Activated CD4-positive, alpha-beta memory T cell treated with anti-CD3 and anti-CD28 coated beads, Interleukin-2, amount 10 ng/mL, durations not matched to agents 7 days and 5 days (primary cell): ENCODE results near the gene GPC2. TPM values are rescaled to one million over a fixed set of nuclear protein-coding genes. Genes with fewer than 3 reads are reported as not detected.
A peak's percentile ranks its signal among the peaks of the same experiment; 100 is the strongest.
"Not testable (repeated sequence)": the region's sequence is repeated elsewhere in the genome, so short reads cannot be mapped to it uniquely, and the experiment has no call there.

Experiments used
- CTCF ChIA-PET: fragments of 350-600 bp; sonication (Branson Sonifier 250); formaldehyde crosslinking; loops from one replicate; lab custom pipeline; 2021; ENCODE audit warnings: antibody characterized with exemption, inconsistent platforms; lab: Charles Lee
- POLR2A ChIA-PET: fragments of 350-600 bp; sonication (Branson Sonifier 250); formaldehyde crosslinking; loops from one replicate; lab custom pipeline; 2021; ENCODE audit warnings: antibody characterized with exemption; lab: Charles Lee
- DNase-seq: peaks from one replicate; pipeline ENCODE4 v3.0.0-alpha.2; 2020
- H3K27ac Mint-ChIP-seq: one replicate; pipeline ENCODE4 v1.8.0; 2021; ENCODE audit warnings: mild to moderate bottlenecking, mixed read lengths
- H3K27me3 Mint-ChIP-seq: one replicate; pipeline ENCODE4 v1.8.0; 2021; ENCODE audit warnings: mixed read lengths
- H3K36me3 Mint-ChIP-seq: one replicate; pipeline ENCODE4 v1.8.0; 2021; ENCODE audit warnings: low read depth, mixed read lengths
- H3K4me1 Mint-ChIP-seq: one replicate; pipeline ENCODE4 v1.8.0; 2021; ENCODE audit warnings: mixed read lengths
- H3K4me3 Mint-ChIP-seq: one replicate; pipeline ENCODE4 v1.8.0; 2021; ENCODE audit warnings: mild to moderate bottlenecking, mixed read lengths
- H3K9me3 Mint-ChIP-seq: one replicate; pipeline ENCODE4 v1.8.0; 2021; ENCODE audit warnings: mixed read lengths
- total RNA-seq, 2 experiments: library from RNA; stranded (reverse); gene quantifications; one replicate each; pipeline ENCODE4 v1.2.3, GENCODE V29; 2021

The GPC2 gene
- total RNA-seq, 2 experiments from 2014 or later, result 3.8 to 4.8 TPM

- Mint-ChIP-seq H3K27ac (peak overlapping the region; percentile 95), H3K4me1 (peaks cover 54% of the 10 kb centered on the region), H3K36me3 (peaks cover 37% of the 10 kb centered on the region), H3K4me3 (peak overlapping the region; percentile 81)
- ChIA-PET POLR2A (interaction anchor here (0.7 to 6.5 kb wide), 10 partner anchors 8 to 488 kb away, joined by 3 to 35 read pairs (median 5); partner anchors contain the start of genes LAMTOR4, MEPCE, POP7 and ZCWPW1), CTCF (interaction anchor here (0.6 to 4.4 kb wide), 22 partner anchors 8 to 210 kb away, joined by 3 to 64 read pairs (median 4); partner anchors contain the start of genes AP4M1, GPC2, LAMTOR4 and MBLAC1)
- H3K9me3 Mint-ChIP-seq, H3K27me3 Mint-ChIP-seq: not testable (repeated sequence)
- peak; percentile 86 for DNase-seq
These were observed 40.8 kb upstream of the GPC2 start for GRCh38 chr7:100217934-100218333.

- ChIA-PET CTCF (interaction anchor here (0.7 to 4.4 kb wide), 3 partner anchors 38 to 762 kb away, joined by 3 to 64 read pairs (median 14); partner anchors contain the start of genes GPC2 and STAG3), POLR2A (no interaction called here)
- Mint-ChIP-seq H3K27me3 (no peaks in the 10 kb centered on the region), H3K4me3 (no peak overlapping the region), H3K9me3 (no peaks in the 10 kb centered on the region), H3K4me1 (peaks cover 50% of the 10 kb centered on the region), H3K27ac (no peak overlapping the region), H3K36me3 (peaks cover 22% of the 10 kb centered on the region)
- no peak for DNase-seq
These were observed 38.7 kb upstream of the GPC2 start for GRCh38 chr7:100215895-100216294.

- Mint-ChIP-seq H3K4me1 (peaks cover 62% of the 10 kb centered on the region), H3K36me3 (peaks cover 14% of the 10 kb centered on the region), H3K27ac (peak overlapping the region; percentile 15)
- POLR2A ChIA-PET, H3K4me3 Mint-ChIP-seq, DNase-seq, H3K27me3 Mint-ChIP-seq, H3K9me3 Mint-ChIP-seq: not testable (repeated sequence)
- CTCF ChIA-PET, result interaction anchor here (1.2 to 4.4 kb wide), 2 partner anchors 12 to 82 kb away, joined by 3 to 64 read pairs; no protein-coding TSS in a partner anchor
These were observed 37.2 kb upstream of the GPC2 start for GRCh38 chr7:100214356-100214755.

- CTCF ChIA-PET, result interaction anchor here (1.2 kb wide), 1 partner anchor 11 kb away, joined by 3 read pairs; no protein-coding TSS in a partner anchor
- DNase-seq, result no peak
- H3K4me1 Mint-ChIP-seq, result peaks cover 62% of the 10 kb centered on the region
- H3K27me3 Mint-ChIP-seq, result no peaks in the 10 kb centered on the region
- H3K9me3 Mint-ChIP-seq, result no peaks in the 10 kb centered on the region
- H3K4me3 Mint-ChIP-seq, result no peak overlapping the region
- no peak overlapping the region for H3K27ac Mint-ChIP-seq
- POLR2A ChIA-PET, result no interaction called here
- peaks cover 14% of the 10 kb centered on the region for H3K36me3 Mint-ChIP-seq
These were observed 36.5 kb upstream of the GPC2 start for GRCh38 chr7:100213672-100214071.

GRCh38 chr7:100212631-100213286 lies 35.6 kb upstream of the GPC2 start:
- Mint-ChIP-seq H3K27ac (no peak overlapping the region), H3K4me1 (peaks cover 66% of the 10 kb centered on the region), H3K36me3 (peaks cover 14% of the 10 kb centered on the region), H3K4me3 (no peak overlapping the region), H3K9me3 (no peaks in the 10 kb centered on the region), H3K27me3 (no peaks in the 10 kb centered on the region)
- no peak for DNase-seq
- ChIA-PET POLR2A (no interaction called here), CTCF (interaction anchor here (1.2 kb wide), 1 partner anchor 10 kb away, joined by 4 read pairs; no protein-coding TSS in a partner anchor)

- no peaks in the 10 kb centered on the region for H3K27me3 Mint-ChIP-seq
- DNase-seq, result peak; percentile 45
- peaks cover 55% of the 10 kb centered on the region for H3K4me1 Mint-ChIP-seq
- no peaks in the 10 kb centered on the region for H3K9me3 Mint-ChIP-seq
- H3K4me3 Mint-ChIP-seq, result peak overlapping the region; percentile 12
- H3K27ac Mint-ChIP-seq, result peak overlapping the region; percentile 57
- peaks cover 18% of the 10 kb centered on the region for H3K36me3 Mint-ChIP-seq
- CTCF ChIA-PET, result interaction anchor here (1.2 to 4.4 kb wide), 5 partner anchors 9 to 81 kb away, joined by 3 to 31 read pairs (median 5); partner anchors contain the start of gene PVRIG
- POLR2A ChIA-PET, result interaction anchor here (1.2 to 4.4 kb wide), 6 partner anchors 9 to 217 kb away, joined by 4 to 35 read pairs (median 4); partner anchors contain the start of genes AP4M1, GPC2, MCM7 and PVRIG
These were observed 34.2 kb upstream of the GPC2 start for GRCh38 chr7:100211342-100211780.

- POLR2A ChIA-PET, result interaction anchor here (1.2 to 4.4 kb wide), 7 partner anchors 9 to 217 kb away, joined by 4 to 35 read pairs (median 5); partner anchors contain the start of genes AP4M1, GPC2, MCM7 and PVRIG
- Mint-ChIP-seq H3K27me3 (no peaks in the 10 kb centered on the region), H3K4me1 (peaks cover 53% of the 10 kb centered on the region), H3K36me3 (peaks cover 18% of the 10 kb centered on the region), H3K9me3 (no peaks in the 10 kb centered on the region), H3K27ac (no peak overlapping the region), H3K4me3 (no peak overlapping the region)
- CTCF ChIA-PET, result interaction anchor here (1.2 to 4.4 kb wide), 5 partner anchors 9 to 80 kb away, joined by 3 to 31 read pairs (median 5); partner anchors contain the start of gene PVRIG
- no peak for DNase-seq
These were observed 33.6 kb upstream of the GPC2 start for GRCh38 chr7:100210805-100211204.

GRCh38 chr7:100209493-100209892 lies 32.3 kb upstream of the GPC2 start:
- ChIA-PET CTCF (interaction anchor here (0.8 to 4.4 kb wide), 8 partner anchors 9 to 79 kb away, joined by 3 to 31 read pairs (median 4); partner anchors contain the start of gene LAMTOR4), POLR2A (interaction anchor here (1.0 to 4.4 kb wide), 7 partner anchors 10 to 221 kb away, joined by 3 to 35 read pairs (median 6); partner anchors contain the start of gene PVRIG)
- DNase-seq, result no peak
- Mint-ChIP-seq H3K4me3 (no peak overlapping the region), H3K9me3 (no peaks in the 10 kb centered on the region), H3K27me3 (no peaks in the 10 kb centered on the region), H3K27ac (peak overlapping the region; percentile 9), H3K36me3 (peaks cover 18% of the 10 kb centered on the region), H3K4me1 (peaks cover 46% of the 10 kb centered on the region)

- peak; percentile 72 for DNase-seq
- H3K27me3 Mint-ChIP-seq, result no peaks in the 10 kb centered on the region
- H3K9me3 Mint-ChIP-seq, result no peaks in the 10 kb centered on the region
- peaks cover 18% of the 10 kb centered on the region for H3K36me3 Mint-ChIP-seq
- POLR2A ChIA-PET, result interaction anchor here (0.7 to 4.4 kb wide), 8 partner anchors 9 to 221 kb away, joined by 3 to 35 read pairs (median 5); partner anchors contain the start of gene PVRIG
- H3K4me1 Mint-ChIP-seq, result peaks cover 44% of the 10 kb centered on the region
- H3K27ac Mint-ChIP-seq, result peak overlapping the region; percentile 68
- CTCF ChIA-PET, result interaction anchor here (0.8 to 4.4 kb wide), 10 partner anchors 9 to 199 kb away, joined by 3 to 31 read pairs (median 4); partner anchors contain the start of gene LAMTOR4
- H3K4me3 Mint-ChIP-seq, result peak overlapping the region; percentile 40
These were observed 31.8 kb upstream of the GPC2 start for GRCh38 chr7:100208911-100209408.

- peaks cover 10% of the 10 kb centered on the region for H3K36me3 Mint-ChIP-seq
- no peak overlapping the region for H3K27ac Mint-ChIP-seq
- no peak overlapping the region for H3K4me3 Mint-ChIP-seq
- ChIA-PET CTCF (interaction anchor here (1.1 kb wide), 1 partner anchor 13 kb away, joined by 3 read pairs; no protein-coding TSS in a partner anchor), POLR2A (no interaction called here)
- H3K27me3 Mint-ChIP-seq, result peaks cover 2% of the 10 kb centered on the region
- H3K9me3 Mint-ChIP-seq, result no peaks in the 10 kb centered on the region
- DNase-seq, result no peak
- H3K4me1 Mint-ChIP-seq, result peaks cover 18% of the 10 kb centered on the region
These were observed 27.3 kb upstream of the GPC2 start for GRCh38 chr7:100204454-100204853.

- Mint-ChIP-seq H3K27me3 (peaks cover 9% of the 10 kb centered on the region), H3K27ac (no peak overlapping the region), H3K4me3 (no peak overlapping the region), H3K36me3 (peaks cover 2% of the 10 kb centered on the region), H3K4me1 (peaks cover 5% of the 10 kb centered on the region), H3K9me3 (no peaks in the 10 kb centered on the region)
- POLR2A ChIA-PET, result interaction anchor here (2.6 kb wide), 1 partner anchor 9 kb away, joined by 10 read pairs; no protein-coding TSS in a partner anchor
- no peak for DNase-seq
- CTCF ChIA-PET, result interaction anchor here (0.9 to 1.2 kb wide), 2 partner anchors 10 to 96 kb away, joined by 3 to 4 read pairs; no protein-coding TSS in a partner anchor
These were observed 23.5 kb upstream of the GPC2 start for GRCh38 chr7:100200693-100201092.

GRCh38 chr7:100198266-100198665 lies 21.1 kb upstream of the GPC2 start:
- H3K4me1 Mint-ChIP-seq, result peaks cover 1% of the 10 kb centered on the region
- no peaks in the 10 kb centered on the region for H3K9me3 Mint-ChIP-seq
- DNase-seq, result no peak
- H3K4me3 Mint-ChIP-seq, result no peak overlapping the region
- peaks cover 9% of the 10 kb centered on the region for H3K27me3 Mint-ChIP-seq
- no peak overlapping the region for H3K27ac Mint-ChIP-seq
- CTCF ChIA-PET, result interaction anchor here (0.6 kb wide), 1 partner anchor 82 kb away, joined by 3 read pairs; no protein-coding TSS in a partner anchor
- H3K36me3 Mint-ChIP-seq, result peaks cover 2% of the 10 kb centered on the region
- POLR2A ChIA-PET, result no interaction called here
